Neural cell (in vitro differentiated cells): ENCODE measurements around the gene GUCA1A. TPM values are rescaled to one million over a fixed set of nuclear protein-coding genes. Genes with fewer than 3 reads are reported as not detected.

ENCODE experiments used
- H2AFZ ChIP-seq: fragments of 200-600, 300-800 bp; sonication (generic), shearing (Covaris generic); 2 replicates; pipeline ENCODE4 v1.6.0; 2014; ENCODE audit warnings: low read depth, mild to moderate bottlenecking, antibody characterized with exemption, low read length, moderate library complexity
- H3F3A ChIP-seq: fragments of 200-600 bp; shearing (Covaris generic); 2 replicates; pipeline ENCODE4 v1.6.1; 2016; ENCODE audit warnings: mild to moderate bottlenecking, moderate library complexity, mixed read lengths, antibody characterized with exemption, low read length; ENCODE audit not compliant: insufficient read depth, poor library complexity, severe bottlenecking
- H3K27ac ChIP-seq: fragments of 200-600, 300-800 bp; sonication (generic), shearing (Covaris generic); 2 replicates; pipeline ENCODE4 v1.5.1; 2014; ENCODE audit warnings: mild to moderate bottlenecking, low read length, moderate library complexity
- H3K27me3 ChIP-seq: fragments of 300-800, 200-600 bp; sonication (generic), shearing (Covaris generic); 2 replicates; pipeline ENCODE4 v1.6.0; 2014; ENCODE audit warnings: mild to moderate bottlenecking, low read depth, low read length, moderate library complexity; ENCODE audit not compliant: insufficient read depth
- H3K36me3 ChIP-seq: fragments of 300-800, 200-600 bp; sonication (generic), shearing (Covaris generic); 2 replicates; pipeline ENCODE4 v1.5.1; 2014; ENCODE audit warnings: mild to moderate bottlenecking, antibody characterized with exemption, low read length, moderate library complexity; ENCODE audit not compliant: insufficient read depth
- H3K4me2 ChIP-seq: fragments of 300-800, 200-600 bp; sonication (generic), shearing (Covaris generic); 2 replicates; pipeline ENCODE4 v1.6.0; 2014; ENCODE audit warnings: mild to moderate bottlenecking, low read length
- H3K4me3 ChIP-seq: fragments of 300-800, 200-600 bp; sonication (generic), shearing (Covaris generic); 2 replicates; pipeline ENCODE4 v1.5.1; 2014; ENCODE audit warnings: mild to moderate bottlenecking, low read length, moderate library complexity
- H3K79me2 ChIP-seq: fragments of 200-600 bp; shearing (Covaris generic); replicated peaks from 2 replicates; pipeline ENCODE4 v1.6.0; 2014; ENCODE audit warnings: mild to moderate bottlenecking, low read length, moderate library complexity; ENCODE audit not compliant: insufficient read depth
- H3K9ac ChIP-seq: fragments of 300-800, 200-600 bp; sonication (generic), shearing (Covaris generic); 2 replicates; pipeline ENCODE4 v1.6.1; 2016; ENCODE audit warnings: mild to moderate bottlenecking, low read length, mixed read lengths
- H3K9me2 ChIP-seq: fragments of 200-600 bp; shearing (Covaris generic); 2 replicates; pipeline ENCODE4 v1.6.1; 2016; ENCODE audit warnings: mild to moderate bottlenecking, low read length, mixed read lengths; ENCODE audit not compliant: insufficient read depth
- H3K9me3 ChIP-seq: fragments of 200-600, 300-800 bp; sonication (generic), shearing (Covaris generic); 2 replicates; pipeline ENCODE4 v1.6.1; 2016; ENCODE audit warnings: mild to moderate bottlenecking, mixed run types, low read length, moderate library complexity, mixed read lengths
- H4K20me1 ChIP-seq: fragments of 200-600 bp; shearing (Covaris generic); 2 replicates; pipeline ENCODE4 v1.6.1; 2016; ENCODE audit warnings: mild to moderate bottlenecking, mixed run types; ENCODE audit not compliant: insufficient read depth
- CTCF ChIP-seq: fragments of 450-650 bp; IDR thresholded peaks from 2 replicates; pipeline ENCODE4 v1.5.1; 2014; ENCODE audit warnings: antibody characterized with exemption, mild to moderate bottlenecking, moderate library complexity; ENCODE audit not compliant: poor library complexity, severe bottlenecking
- EZH2 ChIP-seq: fragments of 200-600, 300-800 bp; shearing (Covaris generic), sonication (generic); IDR thresholded peaks from 2 replicates; pipeline ENCODE4 v1.6.1; 2014; ENCODE audit warnings: antibody characterized with exemption, low read length, borderline replicate concordance, mild to moderate bottlenecking; ENCODE audit not compliant: insufficient read depth, poor library complexity, severe bottlenecking
- RAD21 ChIP-seq: fragments of 450-650 bp; conservative IDR thresholded peaks from 2 replicates; pipeline ENCODE4 v1.6.1; 2014; ENCODE audit warnings: antibody characterized with exemption, mild to moderate bottlenecking, moderate library complexity
- SMC3 ChIP-seq: fragments of 450-650 bp; conservative IDR thresholded peaks from 2 replicates; pipeline ENCODE4 v1.6.1; 2014; ENCODE audit warnings: antibody characterized with exemption, mild to moderate bottlenecking, moderate library complexity; ENCODE audit not compliant: poor library complexity
- TAF1 ChIP-seq: IDR thresholded peaks from 2 replicates; pipeline ENCODE4 v1.6.1; 2012; ENCODE audit warnings: low read depth
- polyA plus RNA-seq: library from polyadenylated mRNA; depleted of rRNA; stranded (reverse); fragments of >200 nt; gene quantifications from 2 replicates; pipeline ENCODE4 v1.2.3, GENCODE V29; 2014
- TF ChIP-seq, protein P1 (sequence below): IDR thresholded peaks from 2 replicates; pipeline ENCODE4 v1.6.1; 2012; ENCODE audit warnings: borderline replicate concordance

The GUCA1A gene
- polyA plus RNA-seq, 1 donor from 2014 or later: 0.78 TPM

DNA sequence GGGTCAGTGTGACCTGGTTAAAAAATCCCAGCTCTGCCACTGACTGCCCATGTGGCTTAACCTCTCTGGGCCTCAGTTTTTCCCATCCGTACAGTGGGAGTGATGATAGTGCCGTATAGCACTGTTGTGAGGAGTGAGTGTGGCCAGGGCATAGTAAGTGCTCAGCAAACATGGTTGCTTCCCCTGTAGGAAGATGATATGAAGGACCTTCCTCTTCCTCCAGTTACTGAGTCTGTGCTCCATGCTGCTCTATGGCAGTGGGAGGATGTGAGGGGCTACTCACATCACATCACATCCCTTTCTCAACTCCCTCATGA, 43.8 kb upstream of the GUCA1A start (continued):
- TF ChIP-seq, protein P1, sequence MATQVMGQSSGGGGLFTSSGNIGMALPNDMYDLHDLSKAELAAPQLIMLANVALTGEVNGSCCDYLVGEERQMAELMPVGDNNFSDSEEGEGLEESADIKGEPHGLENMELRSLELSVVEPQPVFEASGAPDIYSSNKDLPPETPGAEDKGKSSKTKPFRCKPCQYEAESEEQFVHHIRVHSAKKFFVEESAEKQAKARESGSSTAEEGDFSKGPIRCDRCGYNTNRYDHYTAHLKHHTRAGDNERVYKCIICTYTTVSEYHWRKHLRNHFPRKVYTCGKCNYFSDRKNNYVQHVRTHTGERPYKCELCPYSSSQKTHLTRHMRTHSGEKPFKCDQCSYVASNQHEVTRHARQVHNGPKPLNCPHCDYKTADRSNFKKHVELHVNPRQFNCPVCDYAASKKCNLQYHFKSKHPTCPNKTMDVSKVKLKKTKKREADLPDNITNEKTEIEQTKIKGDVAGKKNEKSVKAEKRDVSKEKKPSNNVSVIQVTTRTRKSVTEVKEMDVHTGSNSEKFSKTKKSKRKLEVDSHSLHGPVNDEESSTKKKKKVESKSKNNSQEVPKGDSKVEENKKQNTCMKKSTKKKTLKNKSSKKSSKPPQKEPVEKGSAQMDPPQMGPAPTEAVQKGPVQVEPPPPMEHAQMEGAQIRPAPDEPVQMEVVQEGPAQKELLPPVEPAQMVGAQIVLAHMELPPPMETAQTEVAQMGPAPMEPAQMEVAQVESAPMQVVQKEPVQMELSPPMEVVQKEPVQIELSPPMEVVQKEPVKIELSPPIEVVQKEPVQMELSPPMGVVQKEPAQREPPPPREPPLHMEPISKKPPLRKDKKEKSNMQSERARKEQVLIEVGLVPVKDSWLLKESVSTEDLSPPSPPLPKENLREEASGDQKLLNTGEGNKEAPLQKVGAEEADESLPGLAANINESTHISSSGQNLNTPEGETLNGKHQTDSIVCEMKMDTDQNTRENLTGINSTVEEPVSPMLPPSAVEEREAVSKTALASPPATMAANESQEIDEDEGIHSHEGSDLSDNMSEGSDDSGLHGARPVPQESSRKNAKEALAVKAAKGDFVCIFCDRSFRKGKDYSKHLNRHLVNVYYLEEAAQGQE: no peak
- no peak for TF ChIP-seq EZH2

DNA sequence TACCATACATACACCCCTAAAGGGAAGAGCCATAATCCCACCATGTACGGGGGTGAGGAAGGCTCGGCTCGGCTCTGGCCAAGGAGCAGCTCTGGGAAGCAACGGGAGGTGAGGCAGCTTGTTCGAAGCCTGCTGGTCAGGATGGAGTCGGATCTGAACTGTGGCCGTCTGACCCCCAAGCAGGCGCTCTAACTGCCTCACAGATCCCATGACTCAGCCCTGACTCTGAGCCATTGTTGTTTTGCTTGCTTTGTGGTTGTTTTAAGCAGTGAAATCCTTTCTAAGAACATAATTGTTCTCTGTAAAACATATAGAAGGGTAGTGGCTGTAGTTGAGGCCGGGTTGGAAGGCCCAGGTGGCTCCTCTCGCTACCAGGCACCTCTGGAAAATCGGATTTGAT, 41.6 kb upstream of the GUCA1A start:
- Histone ChIP-seq H3K27ac (no peak overlapping the region), H3F3A (no peaks in the 10 kb centered on the region), H4K20me1 (no peaks in the 10 kb centered on the region), H3K9me2 (no peaks in the 10 kb centered on the region), H3K36me3 (no peaks in the 10 kb centered on the region), H3K4me3 (no peak overlapping the region), H3K27me3 (no peaks in the 10 kb centered on the region), H3K9me3 (no peaks in the 10 kb centered on the region), H2AFZ (no peak overlapping the region), H3K4me2 (no peak overlapping the region), H3K79me2 (no peaks in the 10 kb centered on the region), H3K9ac (no peak overlapping the region)
- no peak for TF ChIP-seq RAD21

DNA sequence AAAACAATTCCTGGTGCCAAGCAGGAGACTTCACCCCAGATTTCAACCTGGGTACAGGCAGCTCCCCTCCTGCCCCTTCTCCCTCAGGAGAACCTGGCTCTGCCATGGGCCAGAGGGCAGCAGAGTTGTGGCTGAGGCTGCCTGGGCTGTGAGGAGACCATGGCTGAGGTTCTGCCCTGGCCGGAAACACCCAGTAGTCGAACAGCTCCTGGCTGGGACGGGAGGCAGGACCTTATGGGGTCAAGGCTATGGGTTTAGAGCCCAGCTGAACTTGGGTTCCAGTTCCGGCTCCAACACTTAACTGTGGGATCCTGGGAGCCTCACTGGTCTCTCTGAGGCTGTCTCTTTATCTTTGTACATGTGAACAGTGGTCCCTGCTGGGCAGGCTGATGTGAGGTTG, 39.2 kb upstream of the GUCA1A start:
- no peaks in the 10 kb centered on the region for H3K27me3 ChIP-seq
- H3K9me2 ChIP-seq: no peaks in the 10 kb centered on the region
- H3K79me2 ChIP-seq: no peaks in the 10 kb centered on the region

More for the DNA sequence above, 39.2 kb upstream of the GUCA1A start:
- Histone ChIP-seq H3K27ac (no peak overlapping the region), H4K20me1 (no peaks in the 10 kb centered on the region), H2AFZ (no peak overlapping the region), H3F3A (no peaks in the 10 kb centered on the region), H3K9me3 (no peaks in the 10 kb centered on the region), H3K36me3 (no peaks in the 10 kb centered on the region), H3K4me2 (no peak overlapping the region), H3K4me3 (no peak overlapping the region), H3K9ac (no peak overlapping the region)
- TF ChIP-seq SMC3: no peak
- no peak for TF ChIP-seq EZH2
- TF ChIP-seq CTCF: no peak
- no peak for TF ChIP-seq RAD21
- no peak for TF ChIP-seq TAF1
